Neural cell (in vitro differentiated cells): ENCODE data around the gene BUD23. TPM values are rescaled to one million over a fixed set of nuclear protein-coding genes. Genes with fewer than 3 reads are reported as not detected.

Experiments used
- H2AFZ ChIP-seq: fragments of 200-600, 300-800 bp; sonication (generic), shearing (Covaris generic); 2 replicates; pipeline ENCODE4 v1.6.0; 2014; ENCODE audit warnings: low read depth, mild to moderate bottlenecking, antibody characterized with exemption, low read length, moderate library complexity
- H3F3A ChIP-seq: fragments of 200-600 bp; shearing (Covaris generic); 2 replicates; pipeline ENCODE4 v1.6.1; 2016; ENCODE audit warnings: mild to moderate bottlenecking, moderate library complexity, mixed read lengths, antibody characterized with exemption, low read length; ENCODE audit not compliant: insufficient read depth, poor library complexity, severe bottlenecking
- H3K27ac ChIP-seq: fragments of 200-600, 300-800 bp; sonication (generic), shearing (Covaris generic); 2 replicates; pipeline ENCODE4 v1.5.1; 2014; ENCODE audit warnings: mild to moderate bottlenecking, low read length, moderate library complexity
- H3K27me3 ChIP-seq: fragments of 300-800, 200-600 bp; sonication (generic), shearing (Covaris generic); 2 replicates; pipeline ENCODE4 v1.6.0; 2014; ENCODE audit warnings: mild to moderate bottlenecking, low read depth, low read length, moderate library complexity; ENCODE audit not compliant: insufficient read depth
- H3K36me3 ChIP-seq: fragments of 300-800, 200-600 bp; sonication (generic), shearing (Covaris generic); 2 replicates; pipeline ENCODE4 v1.5.1; 2014; ENCODE audit warnings: mild to moderate bottlenecking, antibody characterized with exemption, low read length, moderate library complexity; ENCODE audit not compliant: insufficient read depth
- H3K4me2 ChIP-seq: fragments of 300-800, 200-600 bp; sonication (generic), shearing (Covaris generic); 2 replicates; pipeline ENCODE4 v1.6.0; 2014; ENCODE audit warnings: mild to moderate bottlenecking, low read length
- H3K4me3 ChIP-seq: fragments of 300-800, 200-600 bp; sonication (generic), shearing (Covaris generic); 2 replicates; pipeline ENCODE4 v1.5.1; 2014; ENCODE audit warnings: mild to moderate bottlenecking, low read length, moderate library complexity
- H3K79me2 ChIP-seq: fragments of 200-600 bp; shearing (Covaris generic); replicated peaks from 2 replicates; pipeline ENCODE4 v1.6.0; 2014; ENCODE audit warnings: mild to moderate bottlenecking, low read length, moderate library complexity; ENCODE audit not compliant: insufficient read depth
- H3K9ac ChIP-seq: fragments of 300-800, 200-600 bp; sonication (generic), shearing (Covaris generic); 2 replicates; pipeline ENCODE4 v1.6.1; 2016; ENCODE audit warnings: mild to moderate bottlenecking, low read length, mixed read lengths
- H3K9me2 ChIP-seq: fragments of 200-600 bp; shearing (Covaris generic); 2 replicates; pipeline ENCODE4 v1.6.1; 2016; ENCODE audit warnings: mild to moderate bottlenecking, low read length, mixed read lengths; ENCODE audit not compliant: insufficient read depth
- H3K9me3 ChIP-seq: fragments of 200-600, 300-800 bp; sonication (generic), shearing (Covaris generic); 2 replicates; pipeline ENCODE4 v1.6.1; 2016; ENCODE audit warnings: mild to moderate bottlenecking, mixed run types, low read length, moderate library complexity, mixed read lengths
- H4K20me1 ChIP-seq: fragments of 200-600 bp; shearing (Covaris generic); 2 replicates; pipeline ENCODE4 v1.6.1; 2016; ENCODE audit warnings: mild to moderate bottlenecking, mixed run types; ENCODE audit not compliant: insufficient read depth
- CTCF ChIP-seq: fragments of 450-650 bp; IDR thresholded peaks from 2 replicates; pipeline ENCODE4 v1.5.1; 2014; ENCODE audit warnings: antibody characterized with exemption, mild to moderate bottlenecking, moderate library complexity; ENCODE audit not compliant: poor library complexity, severe bottlenecking
- EP300 ChIP-seq: fragments of 450-650 bp; conservative IDR thresholded peaks from 2 replicates; pipeline ENCODE4 v1.6.1; 2014; ENCODE audit warnings: antibody characterized with exemption, mild to moderate bottlenecking, moderate library complexity; ENCODE audit not compliant: poor library complexity, severe bottlenecking
- EZH2 ChIP-seq: fragments of 200-600, 300-800 bp; shearing (Covaris generic), sonication (generic); IDR thresholded peaks from 2 replicates; pipeline ENCODE4 v1.6.1; 2014; ENCODE audit warnings: antibody characterized with exemption, low read length, borderline replicate concordance, mild to moderate bottlenecking; ENCODE audit not compliant: insufficient read depth, poor library complexity, severe bottlenecking
- MXI1 ChIP-seq: fragments of 450-650 bp; conservative IDR thresholded peaks from 2 replicates; pipeline ENCODE4 v1.6.1; 2014; ENCODE audit warnings: antibody characterized with exemption, mild to moderate bottlenecking; ENCODE audit not compliant: poor library complexity, severe bottlenecking
- POLR2AphosphoS5 ChIP-seq: IDR thresholded peaks from 2 replicates; pipeline ENCODE4 v1.6.1; 2012
- RAD21 ChIP-seq: fragments of 450-650 bp; conservative IDR thresholded peaks from 2 replicates; pipeline ENCODE4 v1.6.1; 2014; ENCODE audit warnings: antibody characterized with exemption, mild to moderate bottlenecking, moderate library complexity
- REST ChIP-seq: IDR thresholded peaks from 2 replicates; pipeline ENCODE4 v1.6.1; 2012; ENCODE audit warnings: borderline replicate concordance
- SMC3 ChIP-seq: fragments of 450-650 bp; conservative IDR thresholded peaks from 2 replicates; pipeline ENCODE4 v1.6.1; 2014; ENCODE audit warnings: antibody characterized with exemption, mild to moderate bottlenecking, moderate library complexity; ENCODE audit not compliant: poor library complexity
- TAF1 ChIP-seq: IDR thresholded peaks from 2 replicates; pipeline ENCODE4 v1.6.1; 2012; ENCODE audit warnings: low read depth
- polyA plus RNA-seq: library from polyadenylated mRNA; depleted of rRNA; stranded (reverse); fragments of >200 nt; gene quantifications from 2 replicates; pipeline ENCODE4 v1.2.3, GENCODE V29; 2014

BUD23 gene
- polyA plus RNA-seq, 1 donor from 2014 or later = 82.9 TPM

- Histone ChIP-seq H3K4me2 (no peak overlapping the region), H3F3A (no peaks in the 10 kb centered on the region), H3K27me3 (no peaks in the 10 kb centered on the region), H3K36me3 (no peaks in the 10 kb centered on the region), H3K4me3 (no peak overlapping the region), H3K9me2 (no peaks in the 10 kb centered on the region), H2AFZ (no peak overlapping the region), H3K79me2 (no peaks in the 10 kb centered on the region), H3K27ac (no peak overlapping the region), H4K20me1 (no peaks in the 10 kb centered on the region), H3K9ac (no peak overlapping the region), H3K9me3 (no peaks in the 10 kb centered on the region)
- no peak for TF ChIP-seq EZH2
- no peak for TF ChIP-seq EP300
- no peak for TF ChIP-seq RAD21
- TF ChIP-seq REST = no peak
These were observed 23.0 kb downstream of the BUD23 start for GRCh38 chr7:73706126-73707044.

- no peak for TF ChIP-seq REST
- TF ChIP-seq RAD21 = no peak
- no peak for TF ChIP-seq EZH2
- no peak for TF ChIP-seq POLR2AphosphoS5
- TF ChIP-seq SMC3 = no peak
- no peak for TF ChIP-seq TAF1
- TF ChIP-seq EP300 = no peak
- no peak for TF ChIP-seq MXI1
- TF ChIP-seq CTCF = no peak
- H3K36me3 ChIP-seq = no peaks in the 10 kb centered on the region
- H3K4me3 ChIP-seq = no peak overlapping the region
- H3F3A ChIP-seq = no peaks in the 10 kb centered on the region
- no peak overlapping the region for H3K27ac ChIP-seq
- H4K20me1 ChIP-seq = no peaks in the 10 kb centered on the region
- H3K27me3 ChIP-seq = no peaks in the 10 kb centered on the region
- H2AFZ ChIP-seq = no peak overlapping the region
- no peak overlapping the region for H3K4me2 ChIP-seq
- no peak overlapping the region for H3K9ac ChIP-seq
- H3K9me2 ChIP-seq = no peaks in the 10 kb centered on the region
- no peaks in the 10 kb centered on the region for H3K79me2 ChIP-seq
- H3K9me3 ChIP-seq = no peaks in the 10 kb centered on the region
These were observed 23.7 kb downstream of the BUD23 start for GRCh38 chr7:73707045-73707631.
